Testis (tissue), 2 donors: Measurements from ENCODE around the gene LNX1.

Source experiments
- POLR2A ChIP-seq: fragments of 450-650 bp; IDR thresholded peaks from one replicate; pipeline ENCODE4 v1.6.1; 2017; ENCODE audit warnings: antibody characterized with exemption, mild to moderate bottlenecking, moderate library complexity
- TF ChIP-seq, protein P1 (sequence below), 3 experiments: fragments of 450-650 bp in 2 of 3; fragments of 200-600 bp in 1 of 3; sonication (generic) in 1 of 3; IDR thresholded peaks; one replicate each; pipeline ENCODE4 v1.5.1; 2016 to 2019; ENCODE audit warnings: antibody characterized with exemption in 3 of 3, mild to moderate bottlenecking in 2 of 3, moderate library complexity in 1 of 3

DNA sequence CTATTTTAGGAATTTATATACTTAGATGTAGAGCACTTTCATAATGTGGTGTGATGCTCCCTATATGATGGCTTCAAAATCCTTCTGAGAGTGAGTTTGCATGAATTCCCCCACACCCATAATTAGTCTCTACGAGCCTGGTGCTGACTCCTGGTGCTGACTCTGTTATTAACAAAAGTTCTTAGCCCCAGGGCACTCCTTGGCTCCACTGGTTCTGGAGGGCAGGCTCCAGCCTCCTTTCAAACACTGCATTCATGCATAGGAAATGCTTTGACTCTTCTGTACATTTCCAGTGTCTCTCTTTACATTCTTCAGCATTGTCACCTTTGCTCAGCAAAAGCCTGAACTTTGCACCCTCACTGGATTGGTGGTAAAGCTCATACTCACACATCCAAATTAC is 64.0 kb downstream of the LNX1 start:
- TF ChIP-seq, protein P1, sequence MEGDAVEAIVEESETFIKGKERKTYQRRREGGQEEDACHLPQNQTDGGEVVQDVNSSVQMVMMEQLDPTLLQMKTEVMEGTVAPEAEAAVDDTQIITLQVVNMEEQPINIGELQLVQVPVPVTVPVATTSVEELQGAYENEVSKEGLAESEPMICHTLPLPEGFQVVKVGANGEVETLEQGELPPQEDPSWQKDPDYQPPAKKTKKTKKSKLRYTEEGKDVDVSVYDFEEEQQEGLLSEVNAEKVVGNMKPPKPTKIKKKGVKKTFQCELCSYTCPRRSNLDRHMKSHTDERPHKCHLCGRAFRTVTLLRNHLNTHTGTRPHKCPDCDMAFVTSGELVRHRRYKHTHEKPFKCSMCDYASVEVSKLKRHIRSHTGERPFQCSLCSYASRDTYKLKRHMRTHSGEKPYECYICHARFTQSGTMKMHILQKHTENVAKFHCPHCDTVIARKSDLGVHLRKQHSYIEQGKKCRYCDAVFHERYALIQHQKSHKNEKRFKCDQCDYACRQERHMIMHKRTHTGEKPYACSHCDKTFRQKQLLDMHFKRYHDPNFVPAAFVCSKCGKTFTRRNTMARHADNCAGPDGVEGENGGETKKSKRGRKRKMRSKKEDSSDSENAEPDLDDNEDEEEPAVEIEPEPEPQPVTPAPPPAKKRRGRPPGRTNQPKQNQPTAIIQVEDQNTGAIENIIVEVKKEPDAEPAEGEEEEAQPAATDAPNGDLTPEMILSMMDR (IDR thresholded peaks at IDR 0.05), result no peak
- no peak for TF ChIP-seq POLR2A
